NK-92 (cell line): ENCODE measurements around the gene HTR2A.

ENCODE experiments used
- DNase-seq: peaks from one replicate; lab custom pipeline; 2025; ENCODE audit not compliant: unreplicated experiment; lab: John Stamatoyannopoulos, UW

HTR2A gene

GRCh38 chr13:46896341-46897137 lies at the start of gene HTR2A:
HTR2A (minus strand) TSS chr13:46897053; CDS start chr13:46895906, 1,147 bp downstream.
- DNase-seq = no peak

GRCh38 chr13:46936525-46936924 lies 39.7 kb upstream of the HTR2A start:
- no peak for DNase-seq

- DNase-seq = no peak
Observed at GRCh38 chr13:46934749-46935148, 37.9 kb upstream of the HTR2A start.

- DNase-seq = no peak
Observed at GRCh38 chr13:46926916-46927590, 30.2 kb upstream of the HTR2A start.

- no peak for DNase-seq
Observed at GRCh38 chr13:46925486-46925885, 28.6 kb upstream of the HTR2A start.

- DNase-seq = no peak
Observed at GRCh38 chr13:46914341-46914740, 17.5 kb upstream of the HTR2A start.

- no peak for DNase-seq
Observed at GRCh38 chr13:46913757-46914156, 16.9 kb upstream of the HTR2A start.

- DNase-seq = no peak
Observed at GRCh38 chr13:46909042-46909441, 12.2 kb upstream of the HTR2A start.

GRCh38 chr13:46908501-46908900 lies 11.6 kb upstream of the HTR2A start:
- DNase-seq = no peak

- no peak for DNase-seq
Observed at GRCh38 chr13:46906405-46906804, 9.6 kb upstream of the HTR2A start.

GRCh38 chr13:46905249-46905648 lies 8.4 kb upstream of the HTR2A start:
- no peak for DNase-seq

- no peak for DNase-seq
Observed at GRCh38 chr13:46903748-46904147, 6.9 kb upstream of the HTR2A start.

- DNase-seq = no peak
Observed at GRCh38 chr13:46901721-46902120, 4.9 kb upstream of the HTR2A start.

- no peak for DNase-seq
Observed at GRCh38 chr13:46899801-46900200, 2.9 kb upstream of the HTR2A start.

GRCh38 chr13:46895381-46895780 lies 1.5 kb downstream of the HTR2A start:
- no peak for DNase-seq

- DNase-seq = no peak
Observed at GRCh38 chr13:46894568-46894967, 2.3 kb downstream of the HTR2A start.

- no peak for DNase-seq
Observed at GRCh38 chr13:46893798-46894560, 2.9 kb downstream of the HTR2A start.

GRCh38 chr13:46893221-46893740 lies 3.6 kb downstream of the HTR2A start:
- no peak for DNase-seq

- no peak for DNase-seq
Observed at GRCh38 chr13:46885018-46885417, 11.8 kb downstream of the HTR2A start.

GRCh38 chr13:46884531-46884930 lies 12.3 kb downstream of the HTR2A start:
- no peak for DNase-seq

GRCh38 chr13:46881621-46882020 lies 15.2 kb downstream of the HTR2A start:
- no peak for DNase-seq

GRCh38 chr13:46874006-46874405 lies 22.8 kb downstream of the HTR2A start:
- no peak for DNase-seq
